SIG-M5 treated with dmso at 0.1 percent for 504 hours (cell line): ENCODE data around the gene LIMS1.
"Not testable (repeated sequence)": the region's sequence is repeated elsewhere in the genome, so short reads cannot be mapped to it uniquely, and the experiment has no call there.

Experiments
- DNase-seq: peaks from one replicate; lab custom pipeline; 2025; ENCODE audit not compliant: unreplicated experiment; lab: John Stamatoyannopoulos, UW

The LIMS1 gene

GRCh38 chr2:108585436-108585835 is 51.2 kb downstream of the LIMS1 start:
- DNase-seq = peak; percentile 59

- no peak for DNase-seq
Measured at GRCh38 chr2:108586116-108586515, 51.8 kb downstream of the LIMS1 start.

GRCh38 chr2:108586631-108587030 is 52.4 kb downstream of the LIMS1 start:
- no peak for DNase-seq

GRCh38 chr2:108587621-108588020 is 53.4 kb downstream of the LIMS1 start:
- no peak for DNase-seq

GRCh38 chr2:108588070-108588668 is 53.9 kb downstream of the LIMS1 start:
- peak; percentile 96 for DNase-seq

- DNase-seq = no peak
Measured at GRCh38 chr2:108589372-108589771, 55.1 kb downstream of the LIMS1 start.

- DNase-seq = no peak
Measured at GRCh38 chr2:108589781-108590180, 55.5 kb downstream of the LIMS1 start.

- DNase-seq = peak; percentile 89
Measured at GRCh38 chr2:108591163-108591562, 56.9 kb downstream of the LIMS1 start.

GRCh38 chr2:108593547-108594098 is 59.4 kb downstream of the LIMS1 start:
- DNase-seq = no peak

GRCh38 chr2:108594132-108594981 is 60.1 kb downstream of the LIMS1 start:
- peak; percentile 97 for DNase-seq

GRCh38 chr2:108594982-108595464 is 60.8 kb downstream of the LIMS1 start:
- no peak for DNase-seq

GRCh38 chr2:108595771-108596170 is 61.5 kb downstream of the LIMS1 start:
- not testable (repeated sequence) for DNase-seq

- DNase-seq = peak; percentile 15
Measured at GRCh38 chr2:108597105-108597744, 63.0 kb downstream of the LIMS1 start.

- DNase-seq = not testable (repeated sequence)
Measured at GRCh38 chr2:108601199-108601598, 66.9 kb downstream of the LIMS1 start.

- DNase-seq = no peak
Measured at GRCh38 chr2:108602422-108602821, 68.2 kb downstream of the LIMS1 start.

- DNase-seq = peak; percentile 14
Measured at GRCh38 chr2:108604196-108604595, 69.9 kb downstream of the LIMS1 start.

- no peak for DNase-seq
Measured at GRCh38 chr2:108605947-108606346, 71.7 kb downstream of the LIMS1 start.

- peak; percentile 24 for DNase-seq
Measured at GRCh38 chr2:108607706-108608301, 73.5 kb downstream of the LIMS1 start.

GRCh38 chr2:108611021-108611420 is 76.8 kb downstream of the LIMS1 start:
- no peak for DNase-seq

GRCh38 chr2:108612153-108612513 is 77.9 kb downstream of the LIMS1 start:
- DNase-seq = peak; percentile 73

GRCh38 chr2:108612514-108613183 is 78.4 kb downstream of the LIMS1 start:
- no peak for DNase-seq
